ENCODE measurements around the gene TRIM45.

GRCh38 chr1:117097443-117097842, 24.1 kb downstream of the TRIM45 start:
- TF ChIP-seq GABPA (IDR thresholded peaks at IDR 0.05; ENCODE audit: low read depth) (no peak), EP300 (IDR thresholded peaks at IDR 0.05; ENCODE audit: borderline replicate concordance in 1 of 2, low read depth in 1 of 2, low read length in 1 of 2) (no peak), EZH2phosphoT487 (IDR thresholded peaks at IDR 0.05; ENCODE audit: borderline replicate concordance, low read depth) (no peak)
- TF ChIP-seq, protein P1, sequence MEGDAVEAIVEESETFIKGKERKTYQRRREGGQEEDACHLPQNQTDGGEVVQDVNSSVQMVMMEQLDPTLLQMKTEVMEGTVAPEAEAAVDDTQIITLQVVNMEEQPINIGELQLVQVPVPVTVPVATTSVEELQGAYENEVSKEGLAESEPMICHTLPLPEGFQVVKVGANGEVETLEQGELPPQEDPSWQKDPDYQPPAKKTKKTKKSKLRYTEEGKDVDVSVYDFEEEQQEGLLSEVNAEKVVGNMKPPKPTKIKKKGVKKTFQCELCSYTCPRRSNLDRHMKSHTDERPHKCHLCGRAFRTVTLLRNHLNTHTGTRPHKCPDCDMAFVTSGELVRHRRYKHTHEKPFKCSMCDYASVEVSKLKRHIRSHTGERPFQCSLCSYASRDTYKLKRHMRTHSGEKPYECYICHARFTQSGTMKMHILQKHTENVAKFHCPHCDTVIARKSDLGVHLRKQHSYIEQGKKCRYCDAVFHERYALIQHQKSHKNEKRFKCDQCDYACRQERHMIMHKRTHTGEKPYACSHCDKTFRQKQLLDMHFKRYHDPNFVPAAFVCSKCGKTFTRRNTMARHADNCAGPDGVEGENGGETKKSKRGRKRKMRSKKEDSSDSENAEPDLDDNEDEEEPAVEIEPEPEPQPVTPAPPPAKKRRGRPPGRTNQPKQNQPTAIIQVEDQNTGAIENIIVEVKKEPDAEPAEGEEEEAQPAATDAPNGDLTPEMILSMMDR (IDR thresholded peaks at IDR 0.05): no peak

All from SK-N-SH (cell line).